HEK293T (cell line): ENCODE measurements around the gene DEUP1.
"Not testable (repeated sequence)": the region's sequence is repeated elsewhere in the genome, so short reads cannot be mapped to it uniquely, and the experiment has no call there.

ENCODE experiments used
- ARNT ChIP-seq: fragments of 450-650 bp; IDR thresholded peaks from 2 replicates; pipeline ENCODE4 v1.6.1; 2017; ENCODE audit warnings: mild to moderate bottlenecking
- BHLHE40 ChIP-seq: fragments of 450-650 bp; IDR thresholded peaks from 2 replicates; pipeline ENCODE4 v1.6.1; 2016; ENCODE audit warnings: mild to moderate bottlenecking, moderate library complexity, borderline replicate concordance
- ELF4 ChIP-seq: fragments of 450-650 bp; IDR thresholded peaks from 2 replicates; pipeline ENCODE4 v1.6.1; 2017; ENCODE audit warnings: antibody characterized with exemption
- FOXA1 ChIP-seq: fragments of 450-650 bp; IDR thresholded peaks from 2 replicates; pipeline ENCODE4 v1.6.1; 2016; ENCODE audit warnings: mild to moderate bottlenecking
- FOXK2 ChIP-seq: fragments of 450-650 bp; IDR thresholded peaks from 2 replicates; pipeline ENCODE4 v1.6.1; 2016; ENCODE audit warnings: mild to moderate bottlenecking
- FOXM1 ChIP-seq: fragments of 450-650 bp; IDR thresholded peaks from 2 replicates; pipeline ENCODE4 v1.6.1; 2017; ENCODE audit warnings: mild to moderate bottlenecking, borderline replicate concordance
- HDGF ChIP-seq: fragments of 450-650 bp; IDR thresholded peaks from 2 replicates; pipeline ENCODE4 v1.6.1; 2017; ENCODE audit warnings: antibody characterized with exemption, borderline replicate concordance
- L3MBTL2 ChIP-seq: fragments of 450-650 bp; conservative IDR thresholded peaks from 2 replicates; pipeline ENCODE4 v1.6.1; 2016; ENCODE audit warnings: mild to moderate bottlenecking
- NFRKB ChIP-seq: fragments of 450-650 bp; IDR thresholded peaks from 2 replicates; pipeline ENCODE4 v1.6.1; 2016; ENCODE audit warnings: mild to moderate bottlenecking, moderate library complexity
- PKNOX1 ChIP-seq: fragments of 450-650 bp; IDR thresholded peaks from 2 replicates; pipeline ENCODE4 v1.6.1; 2016
- SP1 ChIP-seq: fragments of 450-650 bp; IDR thresholded peaks from 2 replicates; pipeline ENCODE4 v1.6.1; 2017
- SUZ12 ChIP-seq: fragments of 450-650 bp; IDR thresholded peaks from 2 replicates; pipeline ENCODE4 v1.6.1; 2016; ENCODE audit warnings: mild to moderate bottlenecking
- ZNF384 ChIP-seq: fragments of 450-650 bp; IDR thresholded peaks from 2 replicates; pipeline ENCODE4 v1.6.1; 2016

- TF ChIP-seq ARNT, FOXK2, FOXM1, NFRKB, BHLHE40, PKNOX1, SUZ12, SP1, ZNF384, HDGF, FOXA1, L3MBTL2, ELF4: not testable (repeated sequence)
Measured at GRCh38 chr11:93443232-93443631, 112.7 kb downstream of the DEUP1 start.
